Gastrocnemius medialis (tissue), 4 donors: Measurements from ENCODE around the gene CCDC89. TPM values are rescaled to one million over a fixed set of nuclear protein-coding genes. Genes with fewer than 3 reads are reported as not detected.

Source experiments
- ATAC-seq, 2 donors: fragments of 150-250 bp; one replicate each; pipeline ENCODE4 v1.9.1; 2016
- DNase-seq, 2 donors: peaks; one replicate each; pipeline ENCODE4 v3.0.0-alpha.2; 2019
- H3K27ac ChIP-seq, 4 donors: fragments of 200-600 bp; sonication (generic); 1 replicate in 1 of 4; 2 replicates in 3 of 4; pipeline ENCODE4 v1.5.1; 2016 to 2018; ENCODE audit warnings: mild to moderate bottlenecking in 2 of 4, moderate library complexity in 1 of 4
- H3K27me3 ChIP-seq, 3 donors: fragments of 200-600 bp; sonication (generic) in 2 of 3; 1 replicate in 1 of 3; 2 replicates in 2 of 3; pipeline versions ENCODE4 v1.5.1 to v1.6.0; 2016 to 2019; ENCODE audit warnings: mild to moderate bottlenecking in 1 of 3, moderate library complexity in 1 of 3
- H3K36me3 ChIP-seq, 2 donors: fragments of 200-600 bp; sonication (generic) in 1 of 2; one replicate each; pipeline ENCODE4 v1.5.1; 2017 to 2018
- H3K4me1 ChIP-seq, 2 donors: fragments of 200-600 bp; sonication (generic) in 1 of 2; one replicate each; pipeline ENCODE4 v1.5.1; 2016 to 2017; ENCODE audit warnings: mild to moderate bottlenecking in 2 of 2
- H3K4me3 ChIP-seq, 4 donors: fragments of 200-600 bp; sonication (generic) in 3 of 4; 1 replicate in 1 of 4; 2 replicates in 3 of 4; pipeline ENCODE4 v1.5.1; 2016 to 2019; ENCODE audit warnings: mild to moderate bottlenecking in 2 of 4
- H3K9me3 ChIP-seq, 3 donors: fragments of 200-600 bp; sonication (generic) in 2 of 3; 1 replicate in 1 of 3; 2 replicates in 2 of 3; pipeline ENCODE4 v1.5.1; 2016 to 2019
- CTCF ChIP-seq, 5 experiments: fragments of 450-650 bp in 3 of 5; fragments of 200-600 bp in 2 of 5; sonication (generic) in 2 of 5; IDR thresholded peaks in 4 of 5; conservative IDR thresholded peaks in 1 of 5; 1 replicate in 4 of 5; 2 replicates in 1 of 5; pipeline ENCODE4 v1.5.1; 2016 to 2019; ENCODE audit warnings: antibody characterized with exemption in 5 of 5, mild to moderate bottlenecking in 3 of 5, moderate library complexity in 3 of 5
- POLR2A ChIP-seq, 2 donors: fragments of 450-650 bp; IDR thresholded peaks; one replicate each; pipeline ENCODE4 v1.6.1; 2017; ENCODE audit warnings: antibody characterized with exemption in 2 of 2, mild to moderate bottlenecking in 2 of 2, moderate library complexity in 2 of 2
- in situ Hi-C, 4 donors: fragments of 200-750 bp; cut with MboI; loops; one replicate each; pipeline versions ENCODE4 v1.15.0 to v1.8.0; 2017; ENCODE audit warnings: low sequenced_read_pairs in 4 of 4
- intact Hi-C: fragments of 100-400 bp; cut with DNase I; formaldehyde crosslinking; loops from one replicate; pipeline ENCODE4 v1.15.1; 2023; ENCODE audit warnings: low total_unique reads
- total RNA-seq, 4 donors: library from RNA; depleted of rRNA; stranded (reverse); fragments of >200 nt; gene quantifications; one replicate each; pipeline versions ENCODE4 v1.1.0 to v1.2.3, GENCODE V29; 2016

The CCDC89 gene
- under 1 TPM in 1 of 4 donors, not detected in 3; 0.29 TPM for total RNA-seq

DNA sequence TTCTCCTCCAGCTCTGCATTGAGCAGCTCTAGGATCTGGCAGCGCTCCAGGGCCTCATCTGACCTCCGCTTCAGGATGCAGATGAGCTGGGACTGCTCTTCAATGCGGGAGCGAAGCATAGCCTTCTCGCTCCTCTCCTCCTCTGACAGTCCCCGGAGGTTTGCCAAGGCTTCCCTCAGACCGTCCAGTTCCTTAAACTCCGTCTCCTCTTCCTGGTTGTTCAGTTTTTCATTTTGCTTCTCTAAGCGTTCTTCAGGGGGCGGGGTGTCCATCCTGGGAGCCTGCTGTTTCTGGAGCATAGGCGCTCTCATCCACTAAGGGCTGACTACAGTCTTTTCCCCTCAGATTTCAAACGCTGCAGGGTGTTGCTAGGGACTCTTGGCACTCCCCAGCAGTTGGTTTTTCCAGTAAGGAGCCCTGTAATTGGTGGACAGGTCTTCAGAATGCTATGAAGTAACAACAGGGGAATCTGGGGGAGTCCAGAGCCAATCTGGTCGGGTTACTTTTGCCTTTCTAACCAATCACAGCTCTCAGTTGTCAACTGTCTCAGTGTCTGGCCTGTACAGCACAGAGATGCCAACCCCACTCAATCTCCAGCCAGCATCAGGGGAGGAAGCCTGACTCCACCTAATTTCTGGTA is at the start of gene CCDC89:
CCDC89 (minus strand) TSS at position 376 of the 640 bp plus-strand sequence; CDS start at position 311, 65 bp downstream.
- in situ Hi-C loops (no loop called here), intact Hi-C loops (loop anchor here (1.0 kb wide), 1 partner anchor 58 kb away; the partner anchor contains the start of gene TMEM126B)
- H3K27me3 ChIP-seq, result no peaks in the 10 kb centered on the region
- no peaks in the 10 kb centered on the region for H3K9me3 ChIP-seq
- ATAC-seq (peak; percentile 99 to 100), DNase-seq (peak; percentile 75 to 84)
- no peak for TF ChIP-seq CTCF (IDR thresholded peaks at IDR 0.05 in 4 of 5, conservative IDR thresholded peaks at IDR 0.05 in 1 of 5)
- TF ChIP-seq POLR2A (IDR thresholded peaks at IDR 0.05), result no peak
- H3K36me3 ChIP-seq, result no peaks in the 10 kb centered on the region
- peak within 1 kb of the TSS; percentile 49 to 65 (median 58) for H3K4me3 ChIP-seq
- H3K4me1 ChIP-seq, result peaks cover 14 to 17% of the 10 kb centered on the region in 2 donors
- H3K27ac ChIP-seq, result peak within 1 kb of the TSS; percentile 55 to 71 (median 62)

DNA sequence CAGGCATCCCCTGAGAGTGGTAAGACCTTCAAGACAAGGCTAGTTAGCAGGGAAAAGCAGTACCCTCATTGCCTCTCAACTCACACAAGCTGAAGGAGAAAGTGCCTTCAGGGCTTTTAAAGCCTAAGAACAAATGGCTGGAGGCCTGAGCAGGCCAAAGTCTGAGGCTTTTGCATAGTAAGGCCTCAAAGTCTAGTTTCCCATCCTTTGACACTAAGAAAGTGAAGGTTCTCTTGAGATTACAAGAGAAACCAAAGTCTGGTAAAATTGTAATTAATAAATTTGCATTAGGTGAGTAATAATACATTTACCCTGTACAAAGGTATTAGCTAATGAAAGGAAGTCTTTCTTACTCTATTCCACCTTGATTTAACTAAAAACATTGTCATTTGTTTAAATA is 47.0 kb upstream of the CCDC89 start:
- DNase-seq, result no peak
- peaks cover 3 to 4% of the 10 kb centered on the region in 2 donors for H3K4me1 ChIP-seq
- TF ChIP-seq CTCF (IDR thresholded peaks at IDR 0.05 in 4 of 5, conservative IDR thresholded peaks at IDR 0.05 in 1 of 5), result no peak
- no peak for TF ChIP-seq POLR2A (IDR thresholded peaks at IDR 0.05)
- ATAC-seq, result no peak
- no peaks in the 10 kb centered on the region for H3K9me3 ChIP-seq
- H3K4me3 ChIP-seq, result no peak overlapping the region
- no peaks in the 10 kb centered on the region for H3K36me3 ChIP-seq
- in situ Hi-C loops, result no loop called here
- intact Hi-C loops, result no loop called here
- H3K27me3 ChIP-seq, result no peaks in the 10 kb centered on the region
- H3K27ac ChIP-seq, result no peak overlapping the region

DNA sequence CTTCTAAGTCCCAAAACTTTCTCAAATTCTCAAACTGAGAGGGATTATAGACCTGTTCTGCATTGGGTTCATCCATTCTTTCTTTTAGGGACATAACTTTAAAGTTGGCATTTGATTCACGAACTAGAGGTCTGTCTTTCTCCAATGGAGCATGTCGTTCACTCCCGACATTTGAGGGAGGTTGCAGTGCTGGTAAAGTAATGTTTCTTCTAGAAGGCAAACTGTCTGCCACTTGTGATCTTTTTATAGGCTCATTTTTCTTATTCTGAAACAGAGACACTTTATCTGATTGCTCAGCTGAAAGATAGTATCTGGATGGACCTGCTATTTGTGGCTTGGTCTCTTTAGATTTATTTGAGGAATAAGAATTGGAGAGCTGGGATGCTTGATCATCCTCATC is 40.4 kb upstream of the CCDC89 start:
- DNase-seq, result no peak
- ATAC-seq, result no peak
- in situ Hi-C loops, result no loop called here
- H3K9me3 ChIP-seq, result no peaks in the 10 kb centered on the region
- intact Hi-C loops, result no loop called here
- TF ChIP-seq POLR2A (IDR thresholded peaks at IDR 0.05) (no peak), CTCF (IDR thresholded peaks at IDR 0.05 in 4 of 5, conservative IDR thresholded peaks at IDR 0.05 in 1 of 5) (no peak)
- no peaks in the 10 kb centered on the region for H3K27me3 ChIP-seq
- no peak overlapping the region for H3K27ac ChIP-seq
- peaks cover 0 to 4% of the 10 kb centered on the region in 2 donors for H3K4me1 ChIP-seq
- no peaks in the 10 kb centered on the region for H3K36me3 ChIP-seq
- no peak overlapping the region for H3K4me3 ChIP-seq

DNA sequence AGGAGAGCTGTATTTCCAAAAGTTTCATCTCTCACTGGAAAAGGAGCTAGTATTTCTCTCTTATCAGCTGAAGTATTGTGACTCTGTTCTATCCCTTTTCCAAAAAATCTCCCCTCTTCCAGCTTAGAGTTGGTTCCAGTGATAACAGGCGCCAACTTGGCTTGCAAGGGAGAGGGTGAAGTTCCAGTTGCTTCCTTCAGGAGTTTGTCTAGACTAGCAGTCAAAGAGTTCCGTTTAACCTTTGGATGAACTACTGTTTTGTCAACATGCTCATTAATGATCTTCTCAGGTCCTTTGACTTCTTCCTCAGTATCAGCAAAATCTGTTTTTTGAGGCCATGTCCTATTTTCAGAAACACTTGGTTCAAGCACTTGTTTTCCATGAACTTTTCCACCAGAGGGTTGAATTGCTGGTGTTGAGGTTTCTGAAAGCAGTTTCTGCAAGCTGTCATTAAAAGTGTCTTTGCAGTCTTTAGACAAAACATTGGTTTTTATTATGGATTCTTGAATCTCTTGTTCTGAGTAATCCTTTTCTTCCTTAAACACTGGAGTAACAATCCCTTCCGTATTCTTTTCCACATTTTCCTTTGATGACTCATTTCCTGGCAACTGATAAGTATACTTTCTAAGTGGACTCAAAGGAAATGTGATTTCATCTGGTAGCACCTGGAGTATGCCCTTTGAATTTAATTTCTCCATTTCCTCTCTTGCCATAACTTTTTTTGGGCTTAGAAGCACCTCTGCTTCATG is 39.7 kb upstream of the CCDC89 start:
- no peak for DNase-seq
- no peak for ATAC-seq
- Histone ChIP-seq H3K9me3 (no peaks in the 10 kb centered on the region), H3K4me3 (no peak overlapping the region), H3K36me3 (no peaks in the 10 kb centered on the region), H3K27ac (no peak overlapping the region), H3K4me1 (peaks cover 0 to 4% of the 10 kb centered on the region in 2 donors), H3K27me3 (no peaks in the 10 kb centered on the region)
- in situ Hi-C loops (no loop called here), intact Hi-C loops (no loop called here)
- TF ChIP-seq POLR2A (IDR thresholded peaks at IDR 0.05) (no peak), CTCF (IDR thresholded peaks at IDR 0.05 in 4 of 5, conservative IDR thresholded peaks at IDR 0.05 in 1 of 5) (no peak)
